ENCODE data around the gene TMEM43.

Gene TMEM43

GRCh38 chr3:14127516-14128161 lies 2.8 kb downstream of the TMEM43 start:
- Histone ChIP-seq H3K27me3 (ENCODE audit: control insufficient read depth in 3 of 3, insufficient read depth in 3 of 3, low read depth in 1 of 3, low read length in 3 of 3) (no peaks in the 10 kb centered on the region), H4K91ac (ENCODE audit: low read depth, low read length, poor library complexity) (no peak overlapping the region), H3K18ac (ENCODE audit: low read length) (no peak overlapping the region), H3K4me3 (ENCODE audit: low read length in 2 of 2) (no peak overlapping the region), H2BK15ac (ENCODE audit: low read length) (no peak overlapping the region), H3K27ac (replicated peaks; ENCODE audit: low read length) (no peak overlapping the region), H3K4me1 (ENCODE audit: control insufficient read depth in 2 of 2, insufficient read depth in 1 of 2, low read depth in 1 of 2, low read length in 2 of 2) (peaks cover 7 to 10% of the 10 kb centered on the region in 2 donors), H3K9ac (ENCODE audit: low read depth, low read length, poor library complexity) (no peak overlapping the region), H3K4me2 (ENCODE audit: insufficient read depth, low read length, poor library complexity, severe bottlenecking) (no peak overlapping the region), H2BK5ac (ENCODE audit: low read length) (no peak overlapping the region), H3K36me3 (replicated peaks in 1 of 2; ENCODE audit: control insufficient read depth in 2 of 2, insufficient read depth in 2 of 2, low read length in 2 of 2) (peaks cover 27 to 62% of the 10 kb centered on the region in 2 donors), H2AK5ac (ENCODE audit: low read depth, low read length) (no peak overlapping the region), H4K8ac (ENCODE audit: low read depth, low read length) (no peak overlapping the region), H2BK12ac (ENCODE audit: low read length) (no peak overlapping the region), H3K9me3 (replicated peaks in 1 of 2; ENCODE audit: control insufficient read depth in 2 of 2, insufficient read depth in 1 of 2, low read depth in 1 of 2, low read length in 2 of 2) (peaks cover 0 to 10% of the 10 kb centered on the region in 2 donors), H3K14ac (ENCODE audit: low read length) (no peak overlapping the region), H2AFZ (ENCODE audit: low read length) (no peak overlapping the region), H3K79me1 (ENCODE audit: low read depth, low read length) (peaks cover 2% of the 10 kb centered on the region), H2BK120ac (ENCODE audit: low read depth, low read length) (no peak overlapping the region), H3K4ac (ENCODE audit: low read length) (no peak overlapping the region), H3K23ac (ENCODE audit: low read depth, low read length, poor library complexity) (no peak overlapping the region)
- DNase-seq (ENCODE audit: low spot score), result no peak
- no CpG with 5 or more reads among the region's 12 CpGs for WGBS, 2 donors (ENCODE audit: extremely low coverage in 2 of 2, insufficient read length in 2 of 2, insufficient replicate concordance in 1 of 2)

GRCh38 chr3:14128724-14129123 lies 3.9 kb downstream of the TMEM43 start:
- Histone ChIP-seq H3K27ac (replicated peaks; ENCODE audit: low read length) (no peak overlapping the region), H3K4ac (ENCODE audit: low read length) (no peak overlapping the region), H2BK15ac (ENCODE audit: low read length) (no peak overlapping the region), H3K4me3 (ENCODE audit: low read length in 2 of 2) (no peak overlapping the region), H3K9me3 (replicated peaks in 1 of 2; ENCODE audit: control insufficient read depth in 2 of 2, insufficient read depth in 1 of 2, low read depth in 1 of 2, low read length in 2 of 2) (peaks cover 0 to 10% of the 10 kb centered on the region in 2 donors), H2BK5ac (ENCODE audit: low read length) (no peak overlapping the region), H3K18ac (ENCODE audit: low read length) (no peak overlapping the region), H3K14ac (ENCODE audit: low read length) (no peak overlapping the region), H2AK5ac (ENCODE audit: low read depth, low read length) (no peak overlapping the region), H2BK12ac (ENCODE audit: low read length) (no peak overlapping the region), H4K91ac (ENCODE audit: low read depth, low read length, poor library complexity) (no peak overlapping the region), H3K4me1 (ENCODE audit: control insufficient read depth in 2 of 2, insufficient read depth in 1 of 2, low read depth in 1 of 2, low read length in 2 of 2) (peaks cover 7 to 8% of the 10 kb centered on the region in 2 donors), H2AFZ (ENCODE audit: low read length) (no peak overlapping the region), H2BK120ac (ENCODE audit: low read depth, low read length) (no peak overlapping the region), H3K27me3 (ENCODE audit: control insufficient read depth in 3 of 3, insufficient read depth in 3 of 3, low read depth in 1 of 3, low read length in 3 of 3) (no peaks in the 10 kb centered on the region), H3K23ac (ENCODE audit: low read depth, low read length, poor library complexity) (no peak overlapping the region), H3K4me2 (ENCODE audit: insufficient read depth, low read length, poor library complexity, severe bottlenecking) (no peak overlapping the region), H3K79me1 (ENCODE audit: low read depth, low read length) (peaks cover 2% of the 10 kb centered on the region), H4K8ac (ENCODE audit: low read depth, low read length) (no peak overlapping the region), H3K36me3 (replicated peaks in 1 of 2; ENCODE audit: control insufficient read depth in 2 of 2, insufficient read depth in 2 of 2, low read length in 2 of 2) (peaks cover 34 to 72% of the 10 kb centered on the region in 2 donors), H3K9ac (ENCODE audit: low read depth, low read length, poor library complexity) (no peak overlapping the region)
- no peak for DNase-seq (ENCODE audit: low spot score)
- WGBS, 2 donors (ENCODE audit: extremely low coverage in 2 of 2, insufficient read length in 2 of 2, insufficient replicate concordance in 1 of 2), result no CpG with 5 or more reads among the region's 5 CpGs

- Histone ChIP-seq H2BK120ac (ENCODE audit: low read depth, low read length) (no peak overlapping the region), H3K9ac (ENCODE audit: low read depth, low read length, poor library complexity) (no peak overlapping the region), H2BK5ac (ENCODE audit: low read length) (no peak overlapping the region), H3K18ac (ENCODE audit: low read length) (no peak overlapping the region), H3K4me1 (ENCODE audit: control insufficient read depth in 2 of 2, insufficient read depth in 1 of 2, low read depth in 1 of 2, low read length in 2 of 2) (peaks cover 5 to 7% of the 10 kb centered on the region in 2 donors), H4K91ac (ENCODE audit: low read depth, low read length, poor library complexity) (no peak overlapping the region), H3K23ac (ENCODE audit: low read depth, low read length, poor library complexity) (no peak overlapping the region), H2BK12ac (ENCODE audit: low read length) (no peak overlapping the region), H2BK15ac (ENCODE audit: low read length) (no peak overlapping the region), H2AFZ (ENCODE audit: low read length) (no peak overlapping the region), H3K9me3 (replicated peaks in 1 of 2; ENCODE audit: control insufficient read depth in 2 of 2, insufficient read depth in 1 of 2, low read depth in 1 of 2, low read length in 2 of 2) (peaks cover 0 to 10% of the 10 kb centered on the region in 2 donors), H3K27ac (replicated peaks; ENCODE audit: low read length) (no peak overlapping the region), H3K36me3 (replicated peaks in 1 of 2; ENCODE audit: control insufficient read depth in 2 of 2, insufficient read depth in 2 of 2, low read length in 2 of 2) (peaks cover 38 to 78% of the 10 kb centered on the region in 2 donors), H3K4me2 (ENCODE audit: insufficient read depth, low read length, poor library complexity, severe bottlenecking) (no peak overlapping the region), H3K4ac (ENCODE audit: low read length) (no peak overlapping the region), H3K14ac (ENCODE audit: low read length) (no peak overlapping the region), H3K4me3 (ENCODE audit: low read length in 2 of 2) (no peak overlapping the region), H4K8ac (ENCODE audit: low read depth, low read length) (no peak overlapping the region), H2AK5ac (ENCODE audit: low read depth, low read length) (no peak overlapping the region), H3K27me3 (ENCODE audit: control insufficient read depth in 3 of 3, insufficient read depth in 3 of 3, low read depth in 1 of 3, low read length in 3 of 3) (no peaks in the 10 kb centered on the region), H3K79me1 (ENCODE audit: low read depth, low read length) (peaks cover 2% of the 10 kb centered on the region)
- no peak for DNase-seq (ENCODE audit: low spot score)
- no CpG with 5 or more reads among the region's 6 CpGs for WGBS, 2 donors (ENCODE audit: extremely low coverage in 2 of 2, insufficient read length in 2 of 2, insufficient replicate concordance in 1 of 2)
Measured at GRCh38 chr3:14129296-14129695, 4.4 kb downstream of the TMEM43 start.

GRCh38 chr3:14130230-14130629 lies 5.4 kb downstream of the TMEM43 start:
- Histone ChIP-seq H2BK12ac (ENCODE audit: low read length) (no peak overlapping the region), H4K91ac (ENCODE audit: low read depth, low read length, poor library complexity) (no peak overlapping the region), H2BK5ac (ENCODE audit: low read length) (no peak overlapping the region), H4K8ac (ENCODE audit: low read depth, low read length) (no peak overlapping the region), H2BK15ac (ENCODE audit: low read length) (no peak overlapping the region), H3K79me1 (ENCODE audit: low read depth, low read length) (peaks cover 2% of the 10 kb centered on the region), H3K27ac (replicated peaks; ENCODE audit: low read length) (no peak overlapping the region), H2BK120ac (ENCODE audit: low read depth, low read length) (no peak overlapping the region), H3K36me3 (replicated peaks in 1 of 2; ENCODE audit: control insufficient read depth in 2 of 2, insufficient read depth in 2 of 2, low read length in 2 of 2) (peaks cover 46 to 87% of the 10 kb centered on the region in 2 donors), H3K4ac (ENCODE audit: low read length) (no peak overlapping the region), H3K9me3 (replicated peaks in 1 of 2; ENCODE audit: control insufficient read depth in 2 of 2, insufficient read depth in 1 of 2, low read depth in 1 of 2, low read length in 2 of 2) (peaks cover 0 to 10% of the 10 kb centered on the region in 2 donors), H3K9ac (ENCODE audit: low read depth, low read length, poor library complexity) (no peak overlapping the region), H3K14ac (ENCODE audit: low read length) (no peak overlapping the region), H3K4me3 (ENCODE audit: low read length in 2 of 2) (no peak overlapping the region), H3K4me2 (ENCODE audit: insufficient read depth, low read length, poor library complexity, severe bottlenecking) (no peak overlapping the region), H3K27me3 (ENCODE audit: control insufficient read depth in 3 of 3, insufficient read depth in 3 of 3, low read depth in 1 of 3, low read length in 3 of 3) (no peaks in the 10 kb centered on the region), H3K18ac (ENCODE audit: low read length) (no peak overlapping the region), H3K4me1 (ENCODE audit: control insufficient read depth in 2 of 2, insufficient read depth in 1 of 2, low read depth in 1 of 2, low read length in 2 of 2) (peaks cover 5 to 7% of the 10 kb centered on the region in 2 donors), H2AFZ (ENCODE audit: low read length) (no peak overlapping the region), H3K23ac (ENCODE audit: low read depth, low read length, poor library complexity) (no peak overlapping the region), H2AK5ac (ENCODE audit: low read depth, low read length) (no peak overlapping the region)
- no peak for DNase-seq (ENCODE audit: low spot score)
- WGBS, 2 donors (ENCODE audit: extremely low coverage in 2 of 2, insufficient read length in 2 of 2, insufficient replicate concordance in 1 of 2), result no CpG with 5 or more reads among the region's 4 CpGs

All from neuronal stem cell (in vitro differentiated cells).